Stomach (tissue), 4 donors: ENCODE results near the gene BLOC1S6.

Source experiments
- POLR2A ChIP-seq, 4 donors: fragments of 450-650 bp; IDR thresholded peaks; one replicate each; pipeline ENCODE4 v1.6.1; 2016; ENCODE audit warnings: antibody characterized with exemption in 4 of 4, control low read depth in 2 of 4, mild to moderate bottlenecking in 1 of 4, moderate library complexity in 1 of 4
- TF ChIP-seq, protein P1 (sequence below), 7 experiments: fragments of 450-650 bp in 4 of 7; fragments of 200-600 bp in 3 of 7; sonication (generic) in 3 of 7; IDR thresholded peaks; one replicate each; pipeline ENCODE4 v1.5.1; 2016 to 2019; ENCODE audit warnings: antibody characterized with exemption in 7 of 7, control low read depth in 2 of 7, mild to moderate bottlenecking in 1 of 7

DNA sequence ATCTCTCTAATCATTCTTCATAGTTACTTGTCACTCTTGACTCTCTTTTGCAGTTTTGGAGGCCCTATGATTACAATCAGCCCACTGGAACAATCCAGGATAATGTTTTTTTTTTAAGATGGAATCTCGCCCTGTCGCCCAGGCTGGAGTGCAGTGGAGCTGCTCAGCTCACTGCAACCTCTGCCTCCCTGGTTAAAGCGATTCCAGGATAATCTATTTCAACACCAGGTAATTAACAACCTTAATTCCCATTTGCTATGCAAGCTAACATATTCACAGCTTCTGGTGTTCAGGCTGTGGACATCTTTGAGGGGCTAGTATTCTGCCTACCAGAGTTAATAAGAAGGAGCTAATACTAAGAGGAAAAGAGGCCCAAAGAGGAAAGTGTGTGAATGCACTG, 1.1 kb upstream of the BLOC1S6 start:
- TF ChIP-seq, protein P1, sequence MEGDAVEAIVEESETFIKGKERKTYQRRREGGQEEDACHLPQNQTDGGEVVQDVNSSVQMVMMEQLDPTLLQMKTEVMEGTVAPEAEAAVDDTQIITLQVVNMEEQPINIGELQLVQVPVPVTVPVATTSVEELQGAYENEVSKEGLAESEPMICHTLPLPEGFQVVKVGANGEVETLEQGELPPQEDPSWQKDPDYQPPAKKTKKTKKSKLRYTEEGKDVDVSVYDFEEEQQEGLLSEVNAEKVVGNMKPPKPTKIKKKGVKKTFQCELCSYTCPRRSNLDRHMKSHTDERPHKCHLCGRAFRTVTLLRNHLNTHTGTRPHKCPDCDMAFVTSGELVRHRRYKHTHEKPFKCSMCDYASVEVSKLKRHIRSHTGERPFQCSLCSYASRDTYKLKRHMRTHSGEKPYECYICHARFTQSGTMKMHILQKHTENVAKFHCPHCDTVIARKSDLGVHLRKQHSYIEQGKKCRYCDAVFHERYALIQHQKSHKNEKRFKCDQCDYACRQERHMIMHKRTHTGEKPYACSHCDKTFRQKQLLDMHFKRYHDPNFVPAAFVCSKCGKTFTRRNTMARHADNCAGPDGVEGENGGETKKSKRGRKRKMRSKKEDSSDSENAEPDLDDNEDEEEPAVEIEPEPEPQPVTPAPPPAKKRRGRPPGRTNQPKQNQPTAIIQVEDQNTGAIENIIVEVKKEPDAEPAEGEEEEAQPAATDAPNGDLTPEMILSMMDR (IDR thresholded peaks at IDR 0.05): no peak
- TF ChIP-seq POLR2A (IDR thresholded peaks at IDR 0.05): no peak
